ENCODE results near the gene DUT. TPM values are rescaled to one million over a fixed set of nuclear protein-coding genes. Genes with fewer than 3 reads are reported as not detected.

DUT gene
- total and polyA plus RNA-seq, 2 experiments from 2014 or later = 82.5 to 420 TPM

DNA sequence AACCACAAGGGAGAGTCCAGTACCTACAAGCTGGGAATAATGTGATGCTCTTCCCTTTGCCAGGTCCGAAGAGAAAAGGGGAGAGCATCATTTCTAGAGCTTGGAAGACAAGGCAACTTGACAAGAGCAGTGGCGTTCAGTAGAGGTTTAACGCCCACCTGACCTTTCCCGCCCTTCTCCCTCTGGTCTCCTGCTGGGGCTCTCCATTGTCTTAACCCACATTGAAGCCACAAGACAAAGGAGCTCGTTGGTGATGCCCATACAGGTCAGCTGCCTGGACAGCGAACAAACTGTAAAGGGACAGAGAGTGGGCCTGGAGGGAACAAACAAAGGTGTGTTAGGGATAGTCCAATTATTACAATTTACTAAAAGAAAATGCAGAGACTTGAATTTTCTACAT, 13.1 kb upstream of the DUT start:
- Histone ChIP-seq H3K27ac (ENCODE audit: low read depth) (no peak overlapping the region), H3K4me3 (no peak overlapping the region), H3K79me2 (replicated peaks; ENCODE audit: insufficient read depth) (no peaks in the 10 kb centered on the region), H3K4me2 (0 out of 2 replicates have a peak overlapping the region, but pooled peaks have one; percentile 9), H3K36me3 (ENCODE audit: insufficient read depth) (no peaks in the 10 kb centered on the region), H2AFZ (no peak overlapping the region), H3K4me1 (ENCODE audit: insufficient read depth) (peaks cover 4% of the 10 kb centered on the region; the same call in 1 of the 2 replicates), H3K27me3 (ENCODE audit: insufficient read depth) (no peaks in the 10 kb centered on the region), H4K20me1 (replicated peaks; ENCODE audit: insufficient read depth) (no peaks in the 10 kb centered on the region), H3F3A (replicated peaks; ENCODE audit: low read depth) (no peaks in the 10 kb centered on the region), H3K9me2 (ENCODE audit: insufficient read depth) (peaks cover 9% of the 10 kb centered on the region; the same call in 1 of the 2 replicates)
- Mint-ChIP-seq H3K4me1 (peaks cover 27% of the 10 kb centered on the region), H3K9me3 (no peaks in the 10 kb centered on the region; the same call in 2 of the 3 replicates), H3K4me3 (no peak overlapping the region), H3K27ac (no peak overlapping the region), H3K36me3 (ENCODE audit: low read depth) (no peaks in the 10 kb centered on the region; the same call in 2 of the 3 replicates), H3K27me3 (ENCODE audit: insufficient read depth, low read depth, poor library complexity) (peaks cover 2% of the 10 kb centered on the region)
- DNase-seq (ENCODE audit: low spot score) (peak; percentile 63), ATAC-seq (peak; percentile 85)
- TF ChIP-seq STAT1 (IDR thresholded peaks at IDR 0.05; ENCODE audit: unreplicated experiment) (no peak), JUNB (IDR thresholded peaks at IDR 0.05; ENCODE audit: unreplicated experiment) (no peak), ZNF331 (CRISPR knock-in tag; IDR thresholded peaks at IDR 0.05; ENCODE audit: low read depth) (no peak), EZH2phosphoT487 (IDR thresholded peaks at IDR 0.05; ENCODE audit: unreplicated experiment) (no peak), POLR2AphosphoS5 (IDR thresholded peaks at IDR 0.05; ENCODE audit: low read depth) (no peak), EZH2 (IDR thresholded peaks at IDR 0.05; ENCODE audit: low read depth, unreplicated experiment) (no peak), ZNF114 (CRISPR knock-in tag; IDR thresholded peaks at IDR 0.05) (no peak)
- TF ChIP-seq, protein P1, sequence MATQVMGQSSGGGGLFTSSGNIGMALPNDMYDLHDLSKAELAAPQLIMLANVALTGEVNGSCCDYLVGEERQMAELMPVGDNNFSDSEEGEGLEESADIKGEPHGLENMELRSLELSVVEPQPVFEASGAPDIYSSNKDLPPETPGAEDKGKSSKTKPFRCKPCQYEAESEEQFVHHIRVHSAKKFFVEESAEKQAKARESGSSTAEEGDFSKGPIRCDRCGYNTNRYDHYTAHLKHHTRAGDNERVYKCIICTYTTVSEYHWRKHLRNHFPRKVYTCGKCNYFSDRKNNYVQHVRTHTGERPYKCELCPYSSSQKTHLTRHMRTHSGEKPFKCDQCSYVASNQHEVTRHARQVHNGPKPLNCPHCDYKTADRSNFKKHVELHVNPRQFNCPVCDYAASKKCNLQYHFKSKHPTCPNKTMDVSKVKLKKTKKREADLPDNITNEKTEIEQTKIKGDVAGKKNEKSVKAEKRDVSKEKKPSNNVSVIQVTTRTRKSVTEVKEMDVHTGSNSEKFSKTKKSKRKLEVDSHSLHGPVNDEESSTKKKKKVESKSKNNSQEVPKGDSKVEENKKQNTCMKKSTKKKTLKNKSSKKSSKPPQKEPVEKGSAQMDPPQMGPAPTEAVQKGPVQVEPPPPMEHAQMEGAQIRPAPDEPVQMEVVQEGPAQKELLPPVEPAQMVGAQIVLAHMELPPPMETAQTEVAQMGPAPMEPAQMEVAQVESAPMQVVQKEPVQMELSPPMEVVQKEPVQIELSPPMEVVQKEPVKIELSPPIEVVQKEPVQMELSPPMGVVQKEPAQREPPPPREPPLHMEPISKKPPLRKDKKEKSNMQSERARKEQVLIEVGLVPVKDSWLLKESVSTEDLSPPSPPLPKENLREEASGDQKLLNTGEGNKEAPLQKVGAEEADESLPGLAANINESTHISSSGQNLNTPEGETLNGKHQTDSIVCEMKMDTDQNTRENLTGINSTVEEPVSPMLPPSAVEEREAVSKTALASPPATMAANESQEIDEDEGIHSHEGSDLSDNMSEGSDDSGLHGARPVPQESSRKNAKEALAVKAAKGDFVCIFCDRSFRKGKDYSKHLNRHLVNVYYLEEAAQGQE (IDR thresholded peaks at IDR 0.05; ENCODE audit: unreplicated experiment) = no peak
- TF ChIP-seq, protein P2, sequence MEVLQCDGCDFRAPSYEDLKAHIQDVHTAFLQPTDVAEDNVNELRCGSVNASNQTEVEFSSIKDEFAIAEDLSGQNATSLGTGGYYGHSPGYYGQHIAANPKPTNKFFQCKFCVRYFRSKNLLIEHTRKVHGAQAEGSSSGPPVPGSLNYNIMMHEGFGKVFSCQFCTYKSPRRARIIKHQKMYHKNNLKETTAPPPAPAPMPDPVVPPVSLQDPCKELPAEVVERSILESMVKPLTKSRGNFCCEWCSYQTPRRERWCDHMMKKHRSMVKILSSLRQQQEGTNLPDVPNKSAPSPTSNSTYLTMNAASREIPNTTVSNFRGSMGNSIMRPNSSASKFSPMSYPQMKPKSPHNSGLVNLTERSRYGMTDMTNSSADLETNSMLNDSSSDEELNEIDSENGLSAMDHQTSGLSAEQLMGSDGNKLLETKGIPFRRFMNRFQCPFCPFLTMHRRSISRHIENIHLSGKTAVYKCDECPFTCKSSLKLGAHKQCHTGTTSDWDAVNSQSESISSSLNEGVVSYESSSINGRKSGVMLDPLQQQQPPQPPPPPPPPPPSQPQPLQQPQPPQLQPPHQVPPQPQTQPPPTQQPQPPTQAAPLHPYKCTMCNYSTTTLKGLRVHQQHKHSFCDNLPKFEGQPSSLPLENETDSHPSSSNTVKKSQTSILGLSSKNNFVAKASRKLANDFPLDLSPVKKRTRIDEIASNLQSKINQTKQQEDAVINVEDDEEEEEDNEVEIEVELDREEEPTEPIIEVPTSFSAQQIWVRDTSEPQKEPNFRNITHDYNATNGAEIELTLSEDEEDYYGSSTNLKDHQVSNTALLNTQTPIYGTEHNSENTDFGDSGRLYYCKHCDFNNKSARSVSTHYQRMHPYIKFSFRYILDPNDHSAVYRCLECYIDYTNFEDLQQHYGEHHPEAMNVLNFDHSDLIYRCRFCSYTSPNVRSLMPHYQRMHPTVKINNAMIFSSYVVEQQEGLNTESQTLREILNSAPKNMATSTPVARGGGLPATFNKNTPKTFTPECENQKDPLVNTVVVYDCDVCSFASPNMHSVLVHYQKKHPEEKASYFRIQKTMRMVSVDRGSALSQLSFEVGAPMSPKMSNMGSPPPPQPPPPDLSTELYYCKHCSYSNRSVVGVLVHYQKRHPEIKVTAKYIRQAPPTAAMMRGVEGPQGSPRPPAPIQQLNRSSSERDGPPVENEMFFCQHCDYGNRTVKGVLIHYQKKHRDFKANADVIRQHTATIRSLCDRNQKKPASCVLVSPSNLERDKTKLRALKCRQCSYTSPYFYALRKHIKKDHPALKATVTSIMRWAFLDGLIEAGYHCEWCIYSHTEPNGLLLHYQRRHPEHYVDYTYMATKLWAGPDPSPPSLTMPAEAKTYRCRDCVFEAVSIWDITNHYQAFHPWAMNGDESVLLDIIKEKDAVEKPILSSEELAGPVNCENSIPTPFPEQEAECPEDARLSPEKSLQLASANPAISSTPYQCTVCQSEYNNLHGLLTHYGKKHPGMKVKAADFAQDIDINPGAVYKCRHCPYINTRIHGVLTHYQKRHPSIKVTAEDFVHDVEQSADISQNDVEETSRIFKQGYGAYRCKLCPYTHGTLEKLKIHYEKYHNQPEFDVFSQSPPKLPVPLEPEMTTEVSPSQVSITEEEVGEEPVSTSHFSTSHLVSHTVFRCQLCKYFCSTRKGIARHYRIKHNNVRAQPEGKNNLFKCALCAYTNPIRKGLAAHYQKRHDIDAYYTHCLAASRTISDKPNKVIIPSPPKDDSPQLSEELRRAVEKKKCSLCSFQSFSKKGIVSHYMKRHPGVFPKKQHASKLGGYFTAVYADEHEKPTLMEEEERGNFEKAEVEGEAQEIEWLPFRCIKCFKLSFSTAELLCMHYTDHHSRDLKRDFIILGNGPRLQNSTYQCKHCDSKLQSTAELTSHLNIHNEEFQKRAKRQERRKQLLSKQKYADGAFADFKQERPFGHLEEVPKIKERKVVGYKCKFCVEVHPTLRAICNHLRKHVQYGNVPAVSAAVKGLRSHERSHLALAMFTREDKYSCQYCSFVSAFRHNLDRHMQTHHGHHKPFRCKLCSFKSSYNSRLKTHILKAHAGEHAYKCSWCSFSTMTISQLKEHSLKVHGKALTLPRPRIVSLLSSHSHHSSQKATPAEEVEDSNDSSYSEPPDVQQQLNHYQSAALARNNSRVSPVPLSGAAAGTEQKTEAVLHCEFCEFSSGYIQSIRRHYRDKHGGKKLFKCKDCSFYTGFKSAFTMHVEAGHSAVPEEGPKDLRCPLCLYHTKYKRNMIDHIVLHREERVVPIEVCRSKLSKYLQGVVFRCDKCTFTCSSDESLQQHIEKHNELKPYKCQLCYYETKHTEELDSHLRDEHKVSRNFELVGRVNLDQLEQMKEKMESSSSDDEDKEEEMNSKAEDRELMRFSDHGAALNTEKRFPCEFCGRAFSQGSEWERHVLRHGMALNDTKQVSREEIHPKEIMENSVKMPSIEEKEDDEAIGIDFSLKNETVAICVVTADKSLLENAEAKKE (CRISPR knock-in tag; IDR thresholded peaks at IDR 0.05) = no peak; the same call in 1 of the 2 replicates
- TF ChIP-seq, protein P3, sequence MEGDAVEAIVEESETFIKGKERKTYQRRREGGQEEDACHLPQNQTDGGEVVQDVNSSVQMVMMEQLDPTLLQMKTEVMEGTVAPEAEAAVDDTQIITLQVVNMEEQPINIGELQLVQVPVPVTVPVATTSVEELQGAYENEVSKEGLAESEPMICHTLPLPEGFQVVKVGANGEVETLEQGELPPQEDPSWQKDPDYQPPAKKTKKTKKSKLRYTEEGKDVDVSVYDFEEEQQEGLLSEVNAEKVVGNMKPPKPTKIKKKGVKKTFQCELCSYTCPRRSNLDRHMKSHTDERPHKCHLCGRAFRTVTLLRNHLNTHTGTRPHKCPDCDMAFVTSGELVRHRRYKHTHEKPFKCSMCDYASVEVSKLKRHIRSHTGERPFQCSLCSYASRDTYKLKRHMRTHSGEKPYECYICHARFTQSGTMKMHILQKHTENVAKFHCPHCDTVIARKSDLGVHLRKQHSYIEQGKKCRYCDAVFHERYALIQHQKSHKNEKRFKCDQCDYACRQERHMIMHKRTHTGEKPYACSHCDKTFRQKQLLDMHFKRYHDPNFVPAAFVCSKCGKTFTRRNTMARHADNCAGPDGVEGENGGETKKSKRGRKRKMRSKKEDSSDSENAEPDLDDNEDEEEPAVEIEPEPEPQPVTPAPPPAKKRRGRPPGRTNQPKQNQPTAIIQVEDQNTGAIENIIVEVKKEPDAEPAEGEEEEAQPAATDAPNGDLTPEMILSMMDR (conservative IDR thresholded peaks at IDR 0.05; ENCODE audit: low read depth in 2 of 2) = no peak
- TF ChIP-seq, protein P4, sequence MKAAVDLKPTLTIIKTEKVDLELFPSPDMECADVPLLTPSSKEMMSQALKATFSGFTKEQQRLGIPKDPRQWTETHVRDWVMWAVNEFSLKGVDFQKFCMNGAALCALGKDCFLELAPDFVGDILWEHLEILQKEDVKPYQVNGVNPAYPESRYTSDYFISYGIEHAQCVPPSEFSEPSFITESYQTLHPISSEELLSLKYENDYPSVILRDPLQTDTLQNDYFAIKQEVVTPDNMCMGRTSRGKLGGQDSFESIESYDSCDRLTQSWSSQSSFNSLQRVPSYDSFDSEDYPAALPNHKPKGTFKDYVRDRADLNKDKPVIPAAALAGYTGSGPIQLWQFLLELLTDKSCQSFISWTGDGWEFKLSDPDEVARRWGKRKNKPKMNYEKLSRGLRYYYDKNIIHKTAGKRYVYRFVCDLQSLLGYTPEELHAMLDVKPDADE (IDR thresholded peaks at IDR 0.05) = no peak
